Activated CD4-positive, CD25-positive, alpha-beta regulatory T cell treated with anti-CD3 and anti-CD28 coated beads, Interleukin-2, amount 50 U/mL, for 16 hours (primary cell): Measurements from ENCODE around the gene LRRC41.
"Not testable (repeated sequence)": the region's sequence is repeated elsewhere in the genome, so short reads cannot be mapped to it uniquely, and the experiment has no call there.

Experiments
- DNase-seq: peaks from one replicate; pipeline ENCODE4 v3.0.0-alpha.2; 2020; ENCODE audit warnings: low read depth, low spot score

LRRC41 gene

DNA sequence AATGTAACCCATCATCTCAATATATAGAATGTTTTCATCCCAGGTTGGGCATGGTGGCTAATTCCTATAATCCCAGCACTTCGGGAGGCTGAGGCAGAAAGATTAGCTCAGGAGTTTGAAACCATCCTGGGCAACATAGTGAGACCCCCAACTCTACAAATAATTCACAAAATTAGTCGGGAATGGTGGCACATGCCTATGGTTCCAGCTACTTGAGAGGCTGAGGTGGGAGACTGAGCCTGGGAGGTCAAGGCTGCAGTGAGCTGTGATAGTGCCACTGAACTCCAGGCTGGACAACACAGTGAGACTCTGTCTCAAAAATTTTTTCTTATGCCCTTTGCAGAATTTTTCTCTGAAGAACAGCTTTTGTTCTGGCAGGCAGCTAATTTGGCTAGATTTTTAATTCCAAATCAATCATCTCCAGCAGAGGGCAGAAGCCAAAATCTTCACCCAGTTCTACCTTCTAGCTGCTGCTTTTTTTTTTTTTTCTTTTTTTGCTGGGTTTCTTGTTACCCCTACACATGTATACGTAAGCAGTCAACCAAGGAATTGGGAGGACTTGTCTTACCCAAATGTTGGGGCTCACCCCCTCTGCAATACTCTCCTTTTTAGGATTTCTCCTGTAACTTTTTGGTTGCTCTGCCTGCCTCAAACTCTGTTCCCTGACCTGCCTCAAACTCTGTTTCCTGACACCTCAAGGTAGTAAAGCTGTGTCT is 58.6 kb downstream of the LRRC41 start:
- no peak for DNase-seq

DNA sequence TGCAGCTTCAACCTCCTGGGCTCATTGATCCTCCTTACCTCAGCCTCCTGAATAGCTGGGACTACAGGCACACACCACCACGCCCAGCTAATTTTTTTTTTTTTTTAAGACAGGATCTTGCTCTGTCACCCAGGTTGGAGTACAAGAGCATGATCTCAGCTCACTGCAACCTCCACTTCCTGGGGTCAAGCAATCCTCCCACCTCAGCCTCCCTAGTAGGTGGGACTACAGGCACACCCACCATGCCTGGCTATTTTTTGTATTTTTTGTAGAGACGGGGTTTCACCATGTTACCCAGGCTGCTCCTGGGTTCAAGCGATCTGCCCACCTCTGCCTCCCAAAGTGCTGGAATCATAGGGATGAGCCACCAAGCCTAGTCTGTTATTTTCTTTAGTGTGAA is 59.6 kb downstream of the LRRC41 start:
- DNase-seq, result not testable (repeated sequence)

DNA sequence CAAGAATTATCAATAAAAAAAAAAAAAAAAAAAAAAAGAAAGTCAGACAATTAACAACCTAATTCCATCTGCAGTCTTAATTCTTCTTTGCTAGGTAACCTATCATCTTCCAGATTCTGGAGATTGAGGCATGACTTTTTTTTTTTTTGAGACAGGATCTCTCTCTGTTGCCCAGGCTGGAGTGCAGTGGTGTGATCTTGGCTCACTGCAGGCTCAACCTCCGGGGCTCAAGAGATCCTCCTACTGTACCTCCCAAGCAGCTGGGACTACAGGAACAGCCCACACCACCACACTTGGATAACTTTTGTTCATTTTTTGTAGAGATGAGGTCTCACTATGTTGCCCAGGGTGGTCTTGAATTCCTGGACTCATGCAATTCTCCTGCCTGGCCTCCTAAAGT is 60.5 kb downstream of the LRRC41 start:
- DNase-seq, result no peak

DNA sequence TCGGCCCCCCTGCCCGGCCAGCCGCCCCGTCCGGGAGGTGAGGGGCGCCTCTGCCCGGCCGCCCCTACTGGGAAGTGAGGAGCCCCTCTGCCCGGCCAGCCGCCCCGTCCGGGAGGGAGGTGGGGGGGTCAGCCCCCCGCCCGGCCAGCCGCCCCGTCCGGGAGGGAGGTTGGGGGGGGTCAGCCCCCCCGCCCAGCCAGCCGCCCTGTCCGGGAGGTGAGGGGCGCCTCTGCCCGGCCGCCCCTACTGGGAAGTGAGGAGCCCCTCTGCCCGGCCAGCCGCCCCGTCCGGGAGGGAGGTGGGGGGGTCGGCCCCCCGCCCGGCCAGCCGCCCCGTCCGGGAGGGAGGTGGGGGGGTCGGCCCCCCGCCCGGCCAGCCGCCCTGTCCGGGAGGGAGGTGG is 61.7 kb downstream of the LRRC41 start:
- DNase-seq, result not testable (repeated sequence)

DNA sequence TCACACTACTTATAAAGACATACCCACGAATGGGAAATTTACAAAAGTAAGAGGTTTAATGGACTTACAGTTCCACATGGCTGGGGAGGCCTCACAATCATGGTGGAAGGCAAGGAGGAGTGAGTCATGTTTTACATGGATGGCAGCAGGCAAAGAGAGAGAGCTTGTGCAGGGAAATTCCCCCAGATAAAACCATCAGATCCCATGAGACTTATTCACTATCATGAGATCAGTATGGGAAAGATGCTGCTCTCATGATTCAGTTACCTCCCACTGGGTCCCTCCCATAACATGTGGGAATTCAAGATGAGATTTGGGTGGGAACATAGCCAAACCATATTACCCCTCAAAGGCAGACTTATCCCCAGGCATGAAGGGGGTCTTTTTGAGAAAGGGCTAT is 64.6 kb downstream of the LRRC41 start:
- not testable (repeated sequence) for DNase-seq

DNA sequence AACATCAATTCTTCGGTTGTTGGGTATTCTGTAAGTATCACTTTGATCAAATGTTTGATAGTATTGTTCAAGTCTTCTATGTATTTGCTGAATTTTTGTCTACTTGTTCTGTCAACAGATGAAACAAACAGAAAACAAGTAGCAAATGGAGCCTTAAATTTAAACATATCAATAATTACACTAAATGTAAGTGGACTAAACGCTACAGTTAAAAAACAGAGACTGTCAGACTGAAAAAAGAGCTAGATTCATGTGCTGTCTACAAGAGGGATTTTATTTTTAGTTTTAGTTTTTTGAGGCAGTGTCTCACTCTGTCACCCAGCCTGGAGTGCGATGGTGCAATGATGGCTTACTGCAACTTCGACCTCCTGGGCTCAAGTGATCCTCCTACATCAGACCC is 66.5 kb downstream of the LRRC41 start:
- no peak for DNase-seq

DNA sequence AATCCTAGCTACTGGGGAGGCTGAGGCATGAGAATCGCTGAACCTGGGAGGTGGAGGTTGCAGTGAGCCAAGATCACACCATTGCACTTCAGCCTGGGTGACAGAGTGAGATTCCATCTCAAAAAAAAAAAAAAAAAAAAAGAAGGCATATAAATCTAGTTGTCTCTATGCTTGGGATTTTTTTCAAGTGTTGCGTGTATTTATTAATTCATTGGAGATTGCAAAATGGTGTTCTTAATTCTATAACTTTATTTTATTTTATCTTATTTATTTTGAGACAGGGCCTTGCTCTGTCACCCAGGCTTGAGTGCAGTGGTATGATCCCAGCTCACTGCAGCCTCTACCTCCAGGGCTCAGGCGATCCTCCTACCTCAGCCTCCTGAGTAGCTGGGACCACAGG is 72.2 kb downstream of the LRRC41 start:
- DNase-seq, result not testable (repeated sequence)
